Left ventricle myocardium inferior (tissue), 1 donor: ENCODE data around the gene SSR3. TPM values are rescaled to one million over a fixed set of nuclear protein-coding genes. Genes with fewer than 3 reads are reported as not detected.
A peak's percentile ranks its signal among the peaks of the same experiment; 100 is the strongest.
"Not testable (repeated sequence)": the region's sequence is repeated elsewhere in the genome, so short reads cannot be mapped to it uniquely, and the experiment has no call there.

Source experiments
- DNase-seq: peaks from one replicate; pipeline ENCODE4 v3.0.0-alpha.2; 2020
- H3K27ac ChIP-seq: fragments of 200-600 bp; replicated peaks from 2 replicates; pipeline ENCODE4 v1.8.0; 2021
- H3K27me3 ChIP-seq: fragments of 200-600 bp; 2 replicates; pipeline ENCODE4 v1.8.0; 2021; ENCODE audit warnings: low read depth
- H3K36me3 ChIP-seq: fragments of 200-600 bp; 2 replicates; pipeline ENCODE4 v1.8.0; 2021
- H3K4me1 ChIP-seq: fragments of 200-600 bp; 2 replicates; pipeline ENCODE4 v1.8.0; 2021
- H3K4me3 ChIP-seq: fragments of 200-600 bp; 2 replicates; pipeline ENCODE4 v1.8.0; 2021; ENCODE audit warnings: mild to moderate bottlenecking, moderate library complexity
- H3K9me3 ChIP-seq: fragments of 200-600 bp; replicated peaks from 2 replicates; pipeline ENCODE4 v1.8.0; 2021
- CTCF ChIP-seq: fragments of 200-600 bp; IDR thresholded peaks from 2 replicates; pipeline ENCODE4 v1.8.0; 2021; ENCODE audit warnings: antibody characterized with exemption, mild to moderate bottlenecking, borderline replicate concordance
- intact Hi-C: fragments of 100-400 bp; cut with micrococcal nuclease; formaldehyde crosslinking; loops from one replicate; pipeline ENCODE4 v1.11.0; 2022
- total RNA-seq: library from RNA; stranded (reverse); fragmentation: NEBNext Ultra II Directional; extraction: Animal tissue kit (Norgen Biotek cat#: 25700); gene quantifications from one replicate; pipeline ENCODE4 v1.2.1, GENCODE V29; 2021
- donor health status: DM: no; HTN: yes; CAD: no; lungs with severe emphysema.

The SSR3 gene
- total RNA-seq, 1 donor from 2014 or later = 208 TPM

DNA sequence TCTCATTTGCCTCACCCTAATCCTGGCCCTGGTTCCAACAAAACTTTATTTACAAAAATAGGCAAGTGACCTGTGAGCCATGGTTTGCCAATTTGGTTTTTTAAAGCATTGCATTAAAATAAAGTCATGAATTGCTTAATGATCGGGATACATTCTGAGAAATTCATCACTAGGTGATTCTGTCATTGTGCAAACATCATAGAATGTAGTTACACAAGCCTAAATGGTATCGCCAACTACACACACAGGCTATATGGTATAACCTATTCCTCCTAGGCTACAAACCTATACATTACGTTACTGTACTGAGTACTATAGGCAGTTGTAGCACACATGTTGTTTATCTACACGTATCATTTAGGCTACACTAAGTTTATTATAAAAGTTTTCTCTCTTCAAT lies 45.9 kb upstream of the SSR3 start:
- Histone ChIP-seq H3K4me1 (peaks cover 24% of the 10 kb centered on the region), H3K9me3 (no peaks in the 10 kb centered on the region), H3K27me3 (no peaks in the 10 kb centered on the region), H3K4me3 (no peak overlapping the region), H3K36me3 (no peaks in the 10 kb centered on the region), H3K27ac (no peak overlapping the region)
- intact Hi-C loops = no loop called here
- no peak for TF ChIP-seq CTCF
- no peak for DNase-seq

- Histone ChIP-seq H3K4me3 (no peak overlapping the region), H3K36me3 (no peaks in the 10 kb centered on the region), H3K4me1 (peaks cover 23% of the 10 kb centered on the region), H3K27me3 (no peaks in the 10 kb centered on the region), H3K27ac (no peak overlapping the region), H3K9me3 (no peaks in the 10 kb centered on the region)
- intact Hi-C loops = no loop called here
- DNase-seq = no peak
- TF ChIP-seq CTCF = no peak
Measured at GRCh38 chr3:156599089-156599874, 44.4 kb upstream of the SSR3 start.

- Histone ChIP-seq H3K4me1 (peaks cover 24% of the 10 kb centered on the region), H3K9me3 (no peaks in the 10 kb centered on the region), H3K4me3 (no peak overlapping the region), H3K36me3 (no peaks in the 10 kb centered on the region), H3K27ac (no peak overlapping the region), H3K27me3 (no peaks in the 10 kb centered on the region)
- no peak for DNase-seq
- no peak for TF ChIP-seq CTCF
- intact Hi-C loops = no loop called here
Measured at GRCh38 chr3:156598413-156598812, 43.5 kb upstream of the SSR3 start.

GRCh38 chr3:156594219-156594683 lies 39.3 kb upstream of the SSR3 start:
- no peak for DNase-seq
- H3K36me3 ChIP-seq = no peaks in the 10 kb centered on the region
- H3K9me3 ChIP-seq = no peaks in the 10 kb centered on the region
- H3K27ac ChIP-seq = peak overlapping the region; percentile 1
- H3K27me3 ChIP-seq = no peaks in the 10 kb centered on the region
- intact Hi-C loops = no loop called here
- TF ChIP-seq CTCF = no peak
- H3K4me1 ChIP-seq = peaks cover 21% of the 10 kb centered on the region
- peak overlapping the region; percentile 25 for H3K4me3 ChIP-seq

DNA sequence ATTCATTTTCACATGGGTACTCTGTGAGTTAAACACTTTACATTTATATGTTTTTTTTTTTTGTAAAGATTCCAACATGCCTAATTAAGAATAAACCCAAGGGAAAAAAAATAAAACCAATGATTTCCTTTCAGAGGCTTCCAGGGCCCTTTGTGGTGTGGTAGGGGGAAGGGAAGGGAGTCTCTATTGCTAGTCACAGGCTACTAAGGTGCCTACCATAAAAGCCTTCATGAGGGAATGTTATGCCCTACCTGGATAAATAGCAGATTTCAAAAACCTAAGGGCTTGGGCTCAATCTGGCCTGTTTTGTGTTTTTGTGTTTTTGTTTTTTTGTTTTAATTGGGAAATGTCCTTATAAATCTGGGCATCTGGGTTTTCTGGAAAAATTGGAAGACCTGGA lies 38.9 kb upstream of the SSR3 start:
- peaks cover 19% of the 10 kb centered on the region for H3K4me1 ChIP-seq
- H3K27me3 ChIP-seq = no peaks in the 10 kb centered on the region
- intact Hi-C loops = no loop called here
- TF ChIP-seq CTCF = no peak
- DNase-seq = no peak
- H3K36me3 ChIP-seq = no peaks in the 10 kb centered on the region
- H3K4me3 ChIP-seq = peak overlapping the region; percentile 25
- no peaks in the 10 kb centered on the region for H3K9me3 ChIP-seq
- H3K27ac ChIP-seq = peak overlapping the region; percentile 1

DNA sequence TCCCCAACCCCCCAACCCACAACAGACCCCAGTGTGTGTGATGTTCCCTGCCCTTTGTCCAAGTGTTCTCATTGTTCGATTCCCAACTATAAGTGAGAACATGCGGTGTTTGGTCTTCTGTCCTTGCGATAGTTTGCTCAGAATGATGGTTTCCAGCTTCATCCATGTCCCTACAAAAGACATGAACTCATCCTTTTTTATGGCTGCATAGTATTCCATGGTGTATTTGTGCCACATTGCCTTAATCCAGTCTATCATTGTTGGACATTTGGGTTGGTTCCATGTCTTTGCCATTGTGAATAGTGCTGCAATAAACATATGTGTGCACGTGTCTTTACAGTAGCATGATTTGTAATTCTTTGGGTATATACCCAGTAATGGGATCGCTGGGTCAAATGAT lies 34.9 kb upstream of the SSR3 start:
- H3K27ac ChIP-seq, DNase-seq, H3K27me3 ChIP-seq, intact Hi-C loops, H3K9me3 ChIP-seq, H3K4me3 ChIP-seq, H3K36me3 ChIP-seq: not testable (repeated sequence)
- H3K4me1 ChIP-seq = peaks cover 27% of the 10 kb centered on the region
